ENCODE data around the gene PGLYRP4. TPM values are rescaled to one million over a fixed set of nuclear protein-coding genes. Genes with fewer than 3 reads are reported as not detected.
"Not testable (repeated sequence)": the region's sequence is repeated elsewhere in the genome, so short reads cannot be mapped to it uniquely, and the experiment has no call there.

PGLYRP4 gene
- total RNA-seq, 1 donor from 2014 or later: not detected

DNA sequence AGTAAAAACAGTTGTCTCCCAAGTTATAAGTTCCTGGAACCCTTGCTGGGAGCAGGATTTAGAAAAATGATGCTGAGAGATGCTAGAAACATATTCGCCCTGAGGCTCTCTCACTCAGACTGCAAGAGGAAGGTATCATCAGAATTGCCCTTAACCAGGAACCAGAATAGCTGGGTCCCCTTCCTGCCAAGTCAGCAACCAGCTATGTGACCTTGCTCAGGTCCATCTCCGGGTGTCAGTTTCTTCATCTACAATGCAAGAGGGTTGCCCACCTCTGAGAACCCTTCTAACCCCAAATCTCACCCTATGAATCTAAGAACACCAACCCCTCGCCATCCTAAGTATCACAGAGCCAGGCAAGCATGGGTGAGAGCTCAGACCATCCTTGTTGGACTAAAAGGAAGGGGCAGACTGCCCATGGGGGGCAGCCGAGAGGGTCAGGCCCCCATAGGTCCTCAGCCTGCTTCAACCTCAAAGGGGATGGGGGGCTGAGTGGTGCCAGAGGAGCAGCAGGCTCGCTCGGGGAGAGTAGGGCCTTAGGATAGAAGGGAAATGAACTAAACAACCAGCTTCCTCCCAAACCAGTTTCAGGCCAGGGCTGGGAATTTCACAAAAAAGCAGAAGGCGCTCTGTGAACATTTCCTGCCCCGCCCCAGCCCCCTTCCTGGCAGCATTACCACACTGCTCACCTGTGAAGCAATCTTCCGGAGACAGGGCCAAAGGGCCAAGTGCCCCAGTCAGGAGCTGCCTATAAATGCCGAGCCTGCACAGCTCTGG, 8.6 kb upstream of the PGLYRP4 start:
- DNase-seq (ENCODE audit: low read depth, low spot score): no peak

DNA sequence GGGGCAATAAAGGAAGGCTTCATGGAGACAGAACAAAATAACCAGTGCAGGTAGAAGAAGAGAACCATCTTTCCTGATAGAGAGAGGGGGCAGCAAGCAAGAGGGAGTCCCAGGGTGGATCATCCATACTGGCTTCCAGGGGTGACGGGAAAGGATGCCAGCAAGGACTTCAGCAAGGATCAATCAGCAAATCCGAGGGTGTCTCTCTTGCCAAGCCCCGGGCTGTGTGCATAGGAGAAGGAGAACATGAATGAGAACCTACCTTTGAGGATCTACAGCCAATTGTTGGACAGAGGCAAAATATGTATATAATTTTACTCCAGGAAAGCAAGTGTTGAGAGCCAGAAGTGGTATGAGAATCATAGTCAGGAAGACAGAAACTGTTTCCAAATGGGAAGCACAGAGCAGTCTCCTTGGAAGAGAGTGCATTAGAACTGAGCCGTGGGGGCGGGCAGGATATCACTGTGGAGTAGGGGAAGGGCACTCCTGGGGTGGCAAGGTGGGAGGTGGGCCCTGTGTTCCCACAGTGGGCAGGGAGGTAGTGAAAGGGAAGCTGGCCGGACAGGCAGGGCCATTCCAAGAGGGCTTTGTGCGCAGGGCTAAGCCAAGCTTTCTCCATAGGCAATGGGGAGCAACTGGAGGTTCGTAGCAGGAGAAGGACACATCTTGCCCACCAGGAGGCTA, 7.9 kb upstream of the PGLYRP4 start:
- no peak for DNase-seq (ENCODE audit: low read depth, low spot score)

DNA sequence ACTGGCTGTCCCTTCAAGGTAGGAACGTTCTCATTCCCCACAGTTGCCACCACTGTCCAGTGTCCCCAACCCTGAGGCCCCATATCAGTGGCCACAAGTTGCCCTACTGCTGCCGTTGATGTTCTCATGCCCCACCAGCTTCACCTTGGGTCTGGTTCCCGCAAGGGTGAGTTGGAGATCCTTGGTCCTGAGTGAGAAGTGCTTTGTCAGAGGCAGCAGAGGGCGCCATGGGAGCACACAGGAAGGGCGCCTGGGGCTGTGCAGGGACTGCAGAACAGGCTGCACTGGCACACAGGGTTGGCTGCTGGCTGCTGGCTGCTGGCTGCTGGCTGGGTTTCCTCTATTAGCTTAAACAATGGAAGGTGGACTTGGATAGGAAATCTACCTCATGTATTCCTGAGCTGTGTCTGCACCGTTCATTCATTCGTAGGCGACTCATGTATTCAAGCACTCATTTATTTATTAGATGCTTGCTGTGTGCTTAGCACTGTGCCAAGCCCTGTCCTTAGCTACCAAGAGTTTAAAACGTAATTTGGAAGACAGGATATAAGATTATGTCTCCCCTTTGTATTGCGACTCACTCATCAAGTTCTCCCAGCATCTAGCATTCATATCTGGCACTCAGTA, 6.9 kb upstream of the PGLYRP4 start:
- no peak for DNase-seq (ENCODE audit: low read depth, low spot score)

DNA sequence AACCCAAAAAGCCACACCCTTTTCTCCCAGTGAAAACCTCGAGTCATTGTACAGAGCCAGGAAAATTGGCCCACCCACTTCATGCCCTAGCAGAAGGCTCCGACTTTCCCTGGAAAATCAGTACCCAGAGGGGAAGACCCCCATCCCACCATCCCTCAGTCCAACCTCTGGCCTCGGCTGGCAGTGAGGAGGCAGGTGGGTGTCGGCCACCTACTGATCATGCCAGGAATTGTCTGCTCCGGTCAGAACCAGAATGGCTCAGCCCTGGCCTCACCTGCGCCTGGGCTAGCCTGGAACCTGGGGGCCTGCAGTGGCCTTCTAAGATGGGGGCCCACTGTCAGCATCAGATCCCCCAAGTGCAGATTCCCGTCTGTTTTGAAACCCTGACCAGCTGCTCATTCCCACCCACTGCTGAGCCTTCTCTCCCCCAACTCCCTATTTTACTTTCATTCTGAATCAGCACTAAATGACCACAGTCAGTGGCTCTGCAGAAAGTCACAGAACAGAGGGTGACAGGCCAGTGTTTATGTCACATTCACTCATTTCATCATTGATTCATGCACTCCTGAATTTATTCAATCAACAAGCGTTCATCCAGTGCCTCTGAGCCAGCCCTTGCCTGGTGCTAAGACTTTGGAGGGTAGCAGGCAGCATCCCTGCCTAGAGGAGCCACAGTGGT, 6.0 kb upstream of the PGLYRP4 start:
- no peak for DNase-seq (ENCODE audit: low read depth, low spot score)

DNA sequence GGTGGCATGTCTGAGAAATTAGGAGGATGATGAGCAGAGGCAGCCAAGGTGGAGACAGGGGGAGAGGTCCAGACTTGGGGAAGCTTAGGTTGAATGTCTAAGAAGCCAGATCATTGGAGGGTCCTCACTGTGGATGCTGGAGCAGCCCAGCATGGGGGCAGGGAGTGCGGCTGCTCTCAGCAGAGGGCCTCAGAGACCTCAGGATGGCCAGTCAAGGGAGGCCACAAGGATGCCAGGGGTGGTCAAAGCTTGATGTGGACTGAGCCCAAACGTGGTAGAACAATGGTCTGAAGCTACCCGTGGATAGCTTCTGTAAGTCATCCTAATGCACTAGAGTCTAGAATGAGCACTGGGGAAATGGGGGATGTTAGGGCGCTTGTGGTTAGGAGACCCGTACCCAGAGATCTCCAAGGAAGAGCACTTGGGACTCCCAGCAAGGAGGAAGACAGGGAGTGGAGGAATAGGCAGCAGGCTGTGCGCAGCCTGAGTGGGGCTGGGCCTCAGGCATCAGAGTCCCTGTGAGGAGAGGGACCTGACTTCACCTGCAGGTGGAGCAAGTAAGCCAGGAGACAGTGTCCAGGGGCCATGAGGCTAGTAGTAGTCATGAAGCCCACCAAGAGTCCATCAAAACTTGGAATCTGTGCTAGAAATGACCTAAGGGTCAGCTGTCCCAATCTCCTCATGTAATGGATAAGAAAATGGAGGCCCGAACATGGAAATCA, 4.7 kb upstream of the PGLYRP4 start:
- no peak for DNase-seq (ENCODE audit: low read depth, low spot score)

DNA sequence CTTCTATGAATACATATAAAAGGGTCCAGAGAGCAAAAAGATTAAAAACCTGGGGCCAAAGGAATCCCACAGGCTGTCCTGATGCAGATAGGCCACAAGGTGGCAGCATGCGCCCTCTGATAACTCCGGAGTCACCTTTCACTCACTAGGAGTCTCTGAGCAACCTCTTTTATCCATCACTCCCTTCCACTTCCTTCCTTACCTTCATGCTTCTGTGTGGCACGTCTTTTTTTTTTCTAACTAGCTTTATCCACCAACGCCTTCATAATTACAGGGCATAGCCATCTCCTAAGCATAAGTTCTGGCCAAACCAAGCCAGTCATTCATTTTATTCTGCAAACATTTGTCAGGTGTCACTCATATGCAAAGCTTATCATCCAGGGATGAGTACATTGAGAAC, 3.9 kb upstream of the PGLYRP4 start:
- no peak for DNase-seq (ENCODE audit: low read depth, low spot score)

DNA sequence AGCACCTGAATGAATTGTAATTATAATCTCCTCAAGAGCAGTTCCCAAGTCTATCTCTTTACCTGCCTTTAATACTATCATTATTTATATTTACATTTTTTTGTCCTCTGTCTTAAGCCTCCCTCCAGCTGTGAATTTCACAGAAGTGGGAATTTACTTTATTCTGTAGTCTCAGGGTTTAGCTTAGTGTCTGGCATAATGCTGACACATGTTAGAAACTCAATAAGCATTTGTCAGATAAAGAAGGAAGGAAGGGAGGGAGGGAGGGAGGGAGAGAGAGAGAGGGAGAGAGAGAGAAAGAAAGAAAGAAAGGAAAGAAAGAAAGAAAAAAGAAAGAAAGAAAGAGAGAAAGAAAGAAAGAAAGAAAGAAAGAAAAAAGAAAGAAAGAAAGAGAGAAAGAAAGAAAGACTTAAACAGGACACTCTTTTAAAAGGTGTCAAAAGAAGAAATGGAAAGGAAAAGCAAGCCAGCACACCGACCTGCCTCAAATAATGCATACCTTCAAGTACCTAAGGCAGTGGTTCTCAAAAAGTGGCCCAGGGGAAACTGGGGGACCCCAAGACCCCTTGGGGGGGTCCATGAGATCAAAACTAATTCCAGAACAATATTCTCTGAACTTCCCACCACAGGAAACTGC, 1.8 kb upstream of the PGLYRP4 start:
- no peak for DNase-seq (ENCODE audit: low read depth, low spot score)

DNA sequence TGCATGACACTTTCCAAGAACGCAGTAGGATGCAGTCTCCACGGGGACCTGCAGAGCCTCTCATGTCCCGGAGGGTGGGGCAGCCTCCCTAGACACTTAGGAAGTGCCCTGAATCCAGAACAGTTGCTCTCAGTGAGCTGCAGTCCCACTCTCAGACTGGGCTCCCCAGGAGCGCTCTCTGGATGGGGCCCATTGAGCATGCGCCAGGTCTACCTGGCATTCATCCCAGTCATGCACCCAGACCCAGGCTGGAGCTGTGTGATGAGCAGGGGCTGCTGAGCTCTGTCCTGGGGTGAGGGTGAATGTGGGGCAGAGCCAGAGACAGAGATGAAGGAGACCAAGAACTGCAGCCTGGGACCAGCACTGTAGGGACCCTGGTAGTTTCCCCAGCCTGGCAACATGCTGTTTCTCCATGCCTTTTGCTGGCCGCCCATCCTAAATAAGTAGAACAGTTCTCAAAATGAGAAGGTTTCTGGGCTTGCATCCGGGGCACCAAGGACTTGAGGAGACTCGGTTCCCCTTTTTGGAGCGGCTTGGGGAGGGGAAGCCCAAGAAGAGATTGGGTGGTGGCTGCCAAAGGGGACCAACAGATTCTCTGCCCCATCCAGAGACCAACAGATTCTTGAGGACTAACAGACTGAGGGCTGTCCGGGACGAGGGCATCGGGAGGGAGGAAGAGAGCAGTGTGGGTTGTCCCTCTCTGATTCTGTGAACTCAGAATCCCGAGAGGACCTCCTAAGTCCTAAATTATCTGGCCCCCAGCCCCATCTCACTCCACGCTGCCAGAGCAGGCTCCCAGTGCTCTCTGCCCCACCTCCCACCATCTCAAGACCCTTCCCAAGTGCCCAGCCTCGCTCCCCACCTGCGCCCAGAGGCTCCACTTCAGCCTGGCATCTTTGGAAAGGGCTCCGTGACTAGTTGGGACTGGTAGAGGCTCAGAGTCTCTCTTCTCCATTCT, 1.0 kb upstream of the PGLYRP4 start:
- no peak for DNase-seq (ENCODE audit: low read depth, low spot score)

DNA sequence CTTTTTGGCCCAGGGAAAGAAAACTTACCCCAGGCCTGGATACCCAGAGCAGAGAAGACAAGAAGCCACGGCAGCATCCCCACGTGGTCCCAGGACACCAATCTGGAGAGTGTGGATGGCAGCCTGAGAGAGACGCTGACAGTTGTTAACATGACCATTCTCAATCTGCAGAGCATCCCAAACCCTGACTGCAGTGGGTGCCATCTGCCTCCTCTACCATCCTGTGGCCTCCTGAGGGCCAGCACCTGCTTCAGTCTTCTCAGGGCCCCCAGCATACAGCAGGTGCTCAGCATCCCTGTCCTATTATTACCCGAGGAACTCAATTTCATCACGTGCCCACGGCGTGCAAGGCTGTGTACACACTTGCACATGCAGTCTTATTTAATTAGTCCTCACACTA, 785 bp downstream of the PGLYRP4 start:
- DNase-seq (ENCODE audit: low read depth, low spot score): no peak

DNA sequence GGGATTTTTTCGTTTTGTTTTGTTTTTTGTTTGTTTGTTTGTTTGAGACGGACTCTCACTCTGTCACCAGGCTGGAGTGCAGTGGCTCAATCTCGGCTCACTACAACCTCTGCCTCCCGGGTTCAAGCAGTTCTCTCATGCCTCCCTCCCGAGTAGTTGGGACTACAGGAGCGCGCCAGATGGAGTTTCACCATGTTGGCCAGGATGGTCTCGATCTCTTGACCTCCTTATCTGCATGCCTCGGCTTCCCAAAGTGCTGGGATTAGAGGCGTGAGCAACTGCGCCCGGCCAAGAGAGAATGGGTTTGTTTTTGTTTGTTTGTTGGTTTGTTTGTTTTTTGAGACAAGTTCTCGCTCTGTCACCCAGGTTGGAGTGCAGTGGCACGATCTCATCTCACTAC, 1.6 kb downstream of the PGLYRP4 start:
- DNase-seq (ENCODE audit: low read depth, low spot score): not testable (repeated sequence)

DNA sequence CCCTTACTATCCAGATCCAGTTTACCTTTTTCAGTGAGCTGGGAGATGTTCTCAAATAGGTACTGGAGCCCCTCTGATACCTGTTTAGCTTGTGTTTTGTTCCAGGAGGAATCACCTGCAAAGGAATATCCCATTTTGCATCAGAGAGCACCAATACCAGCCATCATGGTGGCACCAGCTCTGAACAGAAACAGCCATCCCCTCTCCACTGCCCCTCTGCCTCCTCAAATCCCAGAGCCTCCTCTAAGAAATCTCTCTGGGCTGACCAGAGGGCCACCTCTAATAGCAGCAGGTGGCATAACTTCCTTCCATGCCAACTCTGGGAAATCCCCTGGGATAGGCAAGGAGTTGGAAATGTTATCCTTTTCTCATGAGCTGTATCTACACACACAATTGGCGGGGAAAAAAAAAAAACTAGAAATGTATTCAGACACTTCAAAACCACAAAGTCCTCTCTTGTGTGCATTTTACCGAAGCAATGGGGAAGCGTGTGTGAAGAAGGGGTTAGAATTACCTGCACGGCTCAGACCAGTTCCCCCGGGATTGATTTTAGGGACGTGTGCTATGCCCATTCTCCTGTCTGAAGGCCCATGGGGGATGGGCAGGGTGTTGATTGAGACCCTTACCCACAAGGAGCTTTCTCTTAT, 2.4 kb downstream of the PGLYRP4 start:
- no peak for DNase-seq (ENCODE audit: low read depth, low spot score)

DNA sequence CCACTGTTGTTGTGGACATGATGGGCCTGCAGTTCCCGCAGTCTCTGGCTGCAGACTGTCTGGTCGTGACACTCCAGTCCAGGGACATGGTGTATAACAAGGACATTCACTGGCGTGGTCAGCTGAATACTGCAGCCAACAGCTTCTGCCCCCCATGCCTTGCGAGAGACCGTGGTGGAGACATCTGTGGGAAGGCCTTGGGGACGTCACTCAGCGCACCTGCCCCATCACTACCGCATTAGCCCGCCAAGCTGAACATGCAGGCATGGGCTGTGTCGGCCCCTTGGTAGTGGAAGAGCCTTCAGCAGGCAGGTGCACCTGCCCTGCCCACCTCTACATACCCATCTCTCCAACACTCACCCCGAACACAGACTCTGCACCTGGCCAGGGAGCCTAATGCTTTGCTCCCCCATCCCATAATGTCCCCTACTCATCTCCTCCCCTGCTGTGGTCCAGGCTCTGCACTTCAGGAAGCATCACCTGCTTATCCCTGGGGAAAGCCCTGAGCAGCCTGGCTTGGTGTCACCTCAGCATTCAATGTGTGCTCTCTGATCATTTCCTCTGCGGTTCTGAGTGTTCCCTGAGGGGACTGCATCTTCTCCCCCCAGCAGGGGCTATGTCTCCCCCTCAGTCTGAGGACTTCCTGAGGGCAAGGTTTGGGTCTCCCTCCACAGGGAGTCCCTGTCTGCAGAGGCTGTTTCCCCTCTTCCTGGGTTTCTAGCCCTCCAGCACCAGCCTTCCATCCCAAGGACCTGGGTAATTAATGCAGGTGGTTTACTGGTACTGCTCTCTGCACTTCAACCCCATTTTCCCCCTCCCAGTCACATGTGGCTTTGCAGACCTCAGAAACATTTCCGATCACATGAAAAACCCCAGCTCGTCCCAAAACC, 3.2 kb downstream of the PGLYRP4 start:
- no peak for DNase-seq (ENCODE audit: low read depth, low spot score)

DNA sequence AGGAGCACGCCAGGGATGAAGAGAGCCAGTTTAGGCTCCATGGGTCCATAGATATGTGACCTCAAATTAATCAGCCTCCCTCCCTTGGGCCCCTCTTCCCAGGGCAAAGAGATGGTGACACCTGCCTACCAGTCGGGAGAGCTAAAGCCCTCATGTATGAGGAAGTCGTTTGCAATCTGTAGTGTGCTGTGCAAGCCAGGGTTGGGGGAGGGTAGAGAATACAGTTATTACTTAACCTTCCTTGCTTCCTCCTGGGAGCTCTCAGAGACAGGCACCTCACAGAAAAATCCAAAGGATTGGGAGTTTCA, 4.0 kb downstream of the PGLYRP4 start:
- no peak for DNase-seq (ENCODE audit: low read depth, low spot score)

DNA sequence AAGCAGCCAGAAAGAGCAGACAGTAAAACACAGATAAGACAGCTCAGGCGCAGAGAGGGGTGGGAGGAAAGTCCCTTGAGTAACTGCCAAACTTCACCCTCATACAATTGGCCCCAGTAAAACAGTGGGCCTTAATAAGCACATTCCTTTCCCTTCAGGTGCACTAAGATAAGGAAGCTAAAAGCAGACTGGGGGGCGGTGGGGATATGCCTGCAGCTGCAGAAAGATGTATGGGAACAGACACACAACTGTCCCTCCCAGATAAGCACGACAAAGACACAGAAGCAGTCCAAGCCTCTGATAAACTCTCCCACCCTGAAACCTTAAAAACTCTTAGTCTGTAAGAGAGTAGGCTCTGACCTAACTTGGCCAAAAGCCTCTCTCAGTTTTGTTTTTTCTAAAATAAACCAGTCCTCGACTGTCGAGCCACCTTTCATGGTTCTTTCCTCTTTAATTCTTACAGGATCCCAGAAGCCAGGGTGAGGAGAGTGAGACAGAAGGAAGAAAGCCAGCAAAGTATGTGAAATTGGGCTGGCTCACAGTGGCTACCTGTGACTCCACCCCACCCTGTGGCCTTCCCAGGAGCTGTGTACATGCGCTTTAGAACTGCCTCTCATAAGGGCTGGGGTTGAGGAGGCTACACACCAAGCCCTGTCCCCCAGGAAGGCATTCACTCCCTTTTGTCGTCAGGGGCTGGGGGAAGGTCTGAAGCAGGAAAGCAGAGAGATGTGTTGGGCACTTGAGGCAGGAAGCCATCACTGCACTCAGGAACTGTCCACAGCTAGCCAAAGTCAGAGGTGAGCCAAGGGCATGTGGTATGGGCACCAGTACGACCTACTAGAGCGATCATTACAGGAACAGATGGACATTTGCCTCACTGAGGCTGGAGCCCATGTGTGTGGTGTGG, 4.6 kb downstream of the PGLYRP4 start:
- DNase-seq (ENCODE audit: low read depth, low spot score): no peak

DNA sequence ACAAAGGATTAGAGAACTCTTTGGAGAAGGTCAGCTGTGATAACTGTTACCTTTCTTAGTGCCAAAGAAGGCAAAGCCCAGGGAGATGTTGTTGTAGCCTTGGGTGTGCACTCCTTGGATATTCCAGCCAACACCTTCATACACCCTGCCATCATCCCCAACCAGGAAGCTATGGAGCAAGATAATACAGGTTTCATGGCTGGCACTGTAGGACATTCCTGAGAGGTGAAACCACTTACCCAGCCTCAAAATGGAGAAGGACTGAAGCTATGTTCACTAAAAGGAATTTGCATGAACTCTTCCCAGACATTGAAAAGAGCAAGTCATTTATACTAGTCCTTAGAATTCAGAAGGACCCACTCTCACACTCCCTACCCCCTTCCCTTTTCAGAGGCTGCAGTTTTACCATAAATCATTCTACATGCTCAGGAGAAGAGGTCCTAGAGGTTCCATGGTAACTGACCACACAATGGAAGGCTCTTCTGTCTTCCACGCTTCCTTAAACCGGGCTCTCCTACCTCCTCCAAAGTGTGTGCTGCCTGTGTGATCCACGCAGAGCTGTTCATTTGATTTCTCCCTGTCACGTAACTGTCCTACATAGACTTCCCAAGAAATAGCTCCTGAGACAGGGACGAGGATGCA, 5.5 kb downstream of the PGLYRP4 start:
- no peak for DNase-seq (ENCODE audit: low read depth, low spot score)

DNA sequence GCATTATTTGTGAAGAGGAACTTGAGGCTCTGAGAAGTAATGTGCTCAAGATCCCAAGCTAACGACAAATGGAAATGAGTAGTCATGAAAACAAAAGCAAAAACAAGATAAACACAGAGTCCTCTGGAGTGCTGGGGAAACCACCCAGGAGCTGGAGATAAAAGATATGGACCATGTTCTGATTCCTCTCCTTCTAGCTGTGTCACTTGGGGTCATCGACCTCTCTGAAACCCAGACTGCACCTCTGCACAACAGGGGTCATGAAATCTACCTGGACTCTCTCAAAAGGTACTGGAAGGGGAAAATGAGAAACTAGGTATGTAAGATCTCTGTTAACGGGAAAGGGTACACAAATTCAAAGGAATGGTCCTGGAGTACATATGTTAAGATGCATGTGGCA, 6.5 kb downstream of the PGLYRP4 start:
- no peak for DNase-seq (ENCODE audit: low read depth, low spot score)

DNA sequence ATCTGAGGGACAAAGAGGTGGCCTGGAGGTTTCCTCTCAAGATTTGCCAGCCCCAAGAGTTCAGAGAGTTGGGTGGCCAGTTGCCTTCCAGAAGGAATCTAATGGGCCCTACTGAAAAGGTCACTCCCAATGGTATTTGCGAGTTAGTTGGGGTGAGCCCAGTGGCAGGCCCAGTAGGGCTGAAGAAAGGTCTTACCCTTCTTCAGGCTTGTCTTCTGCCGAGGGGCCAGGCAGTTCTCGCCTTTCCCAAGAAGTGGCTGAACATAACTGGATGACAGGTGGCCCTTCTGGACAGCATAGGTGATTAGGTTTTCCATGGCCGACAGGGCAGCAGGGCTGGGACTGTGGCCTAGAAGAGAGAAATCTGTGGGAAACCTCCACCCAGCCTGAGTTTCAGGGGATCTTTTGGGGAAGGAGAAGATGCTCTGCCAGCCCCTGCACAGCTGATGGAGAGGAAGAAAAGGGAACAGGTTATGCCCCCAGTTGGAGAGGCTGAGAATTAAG, 7.2 kb downstream of the PGLYRP4 start:
- DNase-seq (ENCODE audit: low read depth, low spot score): no peak

Data from pulmonary artery endothelial cell (primary cell).